ENCODE measurements around the gene DNAH2.
A peak's percentile ranks its signal among the peaks of the same experiment; 100 is the strongest.

GRCh38 chr17:7833795-7834541 lies 116.4 kb downstream of the DNAH2 start, which contains the start of gene KDM6B:
- TF ChIP-seq CTCF (IDR thresholded peaks at IDR 0.05) (peak in 1 of 4 experiments; percentile 27), POLR2A (IDR thresholded peaks at IDR 0.05) (peak; percentile 42 to 59)
